NCI-H146 treated with DMSO at 0.1 percent for 48 hours (cell line): Measurements from ENCODE around the gene TAF1C.

ENCODE experiments used
- DNase-seq: peaks from one replicate; lab custom pipeline; 2025; ENCODE audit not compliant: unreplicated experiment; lab: John Stamatoyannopoulos, UW

The TAF1C gene

DNA sequence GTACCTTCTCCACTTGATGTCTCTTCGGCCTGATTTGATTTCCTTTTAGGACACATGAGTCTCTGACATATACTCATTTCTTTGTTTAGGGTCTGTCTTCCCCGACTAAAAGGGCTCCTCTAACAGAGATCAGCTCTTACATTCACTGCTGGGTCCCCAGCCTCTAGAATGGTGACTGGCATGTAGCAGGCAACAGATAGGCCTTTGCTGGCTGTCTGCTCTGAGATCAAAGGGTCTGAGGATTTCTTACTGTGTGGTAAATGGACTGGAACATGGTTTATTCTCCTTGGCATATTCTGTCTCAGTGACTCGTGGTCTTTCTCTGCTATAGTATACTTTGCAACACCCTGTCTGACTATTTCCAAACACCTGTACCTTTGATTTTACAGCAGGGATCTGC, 25.1 kb downstream of the TAF1C start:
- no peak for DNase-seq

- no peak for DNase-seq
Observed at GRCh38 chr16:84161037-84161436, 25.8 kb downstream of the TAF1C start.

DNA sequence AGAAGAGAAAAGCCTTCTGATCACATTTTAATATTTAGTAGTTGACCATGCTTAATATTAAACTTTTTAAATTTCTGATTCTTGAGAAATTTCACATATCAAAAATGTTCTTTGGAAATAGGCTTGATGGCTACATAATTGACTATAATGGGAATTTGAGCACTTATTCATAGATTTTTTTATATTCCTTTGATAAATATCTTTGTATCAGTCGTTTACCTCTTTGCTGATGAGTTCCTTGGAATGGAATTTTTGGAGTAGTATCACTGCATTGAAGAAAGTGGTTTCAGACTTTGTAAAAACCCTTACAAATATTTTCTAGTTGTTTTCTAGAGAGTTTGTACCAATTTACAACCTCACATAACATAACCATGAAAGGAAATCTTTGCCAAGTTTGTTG, 27.1 kb downstream of the TAF1C start:
- DNase-seq = no peak

GRCh38 chr16:84159007-84159406, 27.9 kb downstream of the TAF1C start:
- no peak for DNase-seq

GRCh38 chr16:84156342-84156784, 30.5 kb downstream of the TAF1C start:
- DNase-seq = no peak

DNA sequence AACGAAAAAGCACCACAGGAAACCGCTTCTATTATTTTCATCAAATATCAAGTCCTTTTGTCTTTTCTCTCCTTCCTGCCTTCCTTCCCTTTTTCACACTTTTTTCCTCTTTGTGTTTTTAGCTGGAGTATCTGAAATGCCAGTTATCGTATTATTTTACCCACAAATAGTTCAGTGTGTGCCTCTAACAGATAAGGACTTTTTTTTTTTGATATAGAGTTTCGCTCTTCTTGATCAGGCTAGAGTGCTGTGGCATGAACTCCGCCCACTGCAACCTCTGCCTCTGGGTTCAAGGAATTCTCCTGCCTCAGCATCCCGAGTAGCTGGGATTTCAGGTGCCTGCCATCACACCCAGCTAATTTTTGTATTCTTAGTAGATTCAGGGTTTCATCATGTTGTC, 31.1 kb downstream of the TAF1C start:
- DNase-seq = no peak

DNA sequence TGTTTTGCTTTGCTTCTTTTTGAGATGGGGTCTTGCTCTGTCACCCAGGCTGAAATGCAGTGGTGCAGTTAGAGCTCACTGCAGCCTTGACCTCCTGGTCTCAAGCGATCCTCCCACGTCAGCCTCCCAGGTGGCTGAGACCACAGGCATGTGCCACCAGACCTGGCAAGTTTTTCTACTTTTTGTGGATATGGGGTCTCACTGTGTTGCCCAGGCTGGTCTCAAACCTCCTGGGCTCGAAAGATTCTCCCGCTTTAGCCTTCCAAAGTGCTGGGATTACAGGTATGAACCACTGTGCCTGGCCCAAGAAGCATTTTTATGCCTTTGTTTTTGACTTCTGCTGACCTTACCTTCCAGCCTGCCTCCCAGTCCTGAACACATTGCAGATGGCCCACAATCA, 31.6 kb downstream of the TAF1C start:
- no peak for DNase-seq

GRCh38 chr16:84153660-84154214, 33.1 kb downstream of the TAF1C start:
- no peak for DNase-seq

- DNase-seq = no peak
Observed at GRCh38 chr16:84150926-84151325, 35.9 kb downstream of the TAF1C start.

GRCh38 chr16:84144859-84145639, 41.8 kb downstream of the TAF1C start, which contains the start of the genes DNAAF1 and HSDL1:
Gene DNAAF1 (plus strand): TSS chr16:84145308. CDS start chr16:84145441, 133 bp downstream.
Gene HSDL1 (minus strand): TSS chr16:84145177. CDS start chr16:84131321, 13,856 bp downstream.
- DNase-seq = peak; percentile 34

DNA sequence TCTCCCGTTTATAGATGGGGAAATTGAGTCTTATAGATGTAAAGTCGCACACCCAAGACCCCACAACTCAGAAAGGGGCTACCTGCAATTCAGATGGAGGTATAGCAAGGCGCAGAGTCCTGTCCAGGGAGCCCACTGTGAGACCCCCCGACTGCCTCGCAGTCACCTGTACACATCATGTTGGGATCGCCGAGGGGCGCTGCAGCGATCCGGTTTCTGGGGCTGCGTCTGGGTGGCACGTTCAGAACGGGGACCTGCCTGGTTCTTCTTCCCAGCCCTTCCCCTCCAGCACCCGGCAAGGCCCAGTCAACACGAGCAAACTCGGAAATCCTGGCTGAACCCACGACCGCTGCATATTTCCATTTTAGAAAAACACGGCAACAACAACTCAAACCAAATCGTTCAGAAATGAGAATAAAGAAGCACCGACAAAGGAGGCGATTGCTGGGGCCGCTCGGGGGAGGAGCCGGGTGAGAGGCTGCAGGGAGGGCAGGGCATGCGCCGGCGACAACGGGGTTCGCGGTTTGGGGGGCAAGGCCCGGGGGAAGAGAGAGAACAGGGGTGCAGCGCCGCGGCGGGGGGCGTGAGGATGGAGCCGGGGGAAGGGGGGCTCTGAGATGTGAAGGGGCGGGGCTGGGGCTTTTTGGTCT, 42.5 kb downstream of the TAF1C start:
- no peak for DNase-seq

DNA sequence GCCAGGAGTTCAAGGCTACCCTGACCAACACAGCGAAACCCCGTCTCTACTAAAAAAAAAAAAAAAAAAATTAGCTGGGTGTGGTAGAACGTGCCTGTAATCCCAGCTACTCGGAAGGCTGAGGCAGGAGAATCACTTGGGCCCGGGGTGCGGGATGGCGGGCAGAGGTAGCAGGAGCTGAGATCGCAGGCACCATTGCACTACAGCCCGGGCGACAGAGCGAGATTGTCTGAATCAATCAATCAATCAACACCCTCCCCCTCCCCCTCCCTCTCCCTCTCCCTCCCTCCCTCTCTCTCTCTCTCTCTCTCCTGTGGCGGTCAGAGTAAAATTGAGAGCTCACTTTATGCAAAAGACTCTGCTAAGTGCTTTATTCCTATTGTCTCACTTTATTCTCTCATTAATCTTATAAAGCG, 43.1 kb downstream of the TAF1C start:
- DNase-seq = no peak

DNA sequence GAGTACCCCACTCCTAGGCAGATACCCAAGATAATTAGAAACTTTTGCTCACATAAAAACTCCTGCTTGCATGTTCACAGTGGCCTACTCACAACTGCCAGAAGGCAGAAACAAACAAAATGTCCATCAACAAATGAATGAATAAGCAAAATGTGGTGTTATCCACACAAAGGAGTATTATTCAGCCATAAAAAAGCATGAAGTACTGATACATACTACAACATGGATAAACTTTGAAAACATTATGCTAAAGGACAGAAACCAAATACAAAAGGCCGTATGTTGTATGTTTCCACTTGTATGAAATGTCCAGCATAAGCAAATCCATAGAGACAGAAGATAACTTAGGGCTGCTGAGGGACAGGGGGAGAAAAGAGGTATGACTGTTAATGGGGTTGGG, 43.8 kb downstream of the TAF1C start:
- no peak for DNase-seq

DNA sequence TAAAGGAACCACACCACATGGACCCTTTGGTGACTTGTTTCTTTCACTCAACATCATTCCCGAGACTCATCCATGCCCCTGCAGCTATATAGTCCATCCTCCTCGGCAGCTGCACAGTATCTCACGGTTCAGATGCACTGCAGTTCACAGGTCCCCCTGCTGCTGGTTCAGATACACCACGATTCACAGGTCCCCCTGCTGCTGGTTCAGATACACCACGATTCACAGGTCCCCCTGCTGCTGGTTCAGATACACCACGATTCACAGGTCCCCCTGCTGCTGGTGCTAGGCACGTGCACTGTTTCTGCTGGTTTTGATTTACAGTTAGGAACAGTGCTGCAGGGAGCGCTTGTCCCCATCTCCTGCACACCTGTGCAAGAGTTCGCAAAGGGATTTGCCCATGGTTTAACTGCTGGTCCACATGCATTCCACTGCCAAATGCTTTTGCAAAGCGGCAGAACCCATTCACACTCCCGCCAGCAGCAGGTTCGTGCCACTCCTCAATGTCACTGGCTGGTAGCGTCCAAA, 45.6 kb downstream of the TAF1C start:
- DNase-seq = no peak

DNA sequence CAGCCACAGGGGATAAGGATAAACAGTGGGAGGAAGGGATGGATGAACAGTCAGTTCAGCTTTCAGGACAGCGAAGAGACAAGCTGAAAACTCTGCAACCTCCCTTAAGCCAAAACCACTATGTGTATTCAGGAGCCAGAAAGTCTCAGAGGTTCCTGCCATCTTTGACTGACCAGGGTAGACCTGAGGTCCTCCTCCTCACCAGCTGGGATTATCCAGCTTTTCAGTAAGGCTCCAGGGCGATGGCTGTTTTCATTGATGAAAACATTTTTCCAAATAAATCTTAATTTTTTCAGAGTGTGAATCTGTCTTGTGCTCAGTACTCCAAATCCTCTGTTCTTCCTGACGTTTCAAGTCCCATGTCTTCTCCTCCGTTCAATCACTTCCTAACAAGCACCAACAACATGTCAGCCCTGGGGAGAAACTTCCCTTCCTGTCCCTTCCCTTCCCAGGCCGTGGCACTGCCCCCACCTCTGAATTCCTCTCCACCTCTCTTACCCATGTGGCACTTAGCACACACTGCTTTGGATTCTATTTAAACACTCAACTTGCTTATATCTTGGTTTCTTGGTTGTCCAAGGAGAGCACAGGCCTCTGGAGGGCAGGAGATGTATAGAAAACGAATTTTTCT, 47.1 kb downstream of the TAF1C start:
- DNase-seq = no peak

- peak; percentile 3 for DNase-seq
Observed at GRCh38 chr16:84138824-84139627, 47.8 kb downstream of the TAF1C start.

- DNase-seq = no peak
Observed at GRCh38 chr16:84138500-84138823, 48.4 kb downstream of the TAF1C start.

- DNase-seq = no peak
Observed at GRCh38 chr16:84137769-84138357, 49.0 kb downstream of the TAF1C start.

GRCh38 chr16:84137287-84137686, 49.6 kb downstream of the TAF1C start:
- DNase-seq = no peak
